B cell (primary cell): ENCODE results near the gene RAE1. TPM values are rescaled to one million over a fixed set of nuclear protein-coding genes. Genes with fewer than 3 reads are reported as not detected.

Source experiments
- ATAC-seq: fragments of 200-7000 bp; cut with Tn5 transposase; one replicate; pipeline ENCODE4 v1.10.0; 2021; ENCODE audit warnings: low read depth, mild to moderate bottlenecking, moderate number of reproducible peaks, moderate library complexity
- CTCF ChIA-PET: fragments of 350-600 bp; sonication (Branson Sonifier 250); formaldehyde crosslinking; loops from one replicate; lab custom pipeline; 2021; ENCODE audit warnings: antibody characterized with exemption, inconsistent platforms; lab: Charles Lee
- POLR2A ChIA-PET: fragments of 350-600 bp; sonication (Branson Sonifier 250); formaldehyde crosslinking; loops from one replicate; lab custom pipeline; 2021; ENCODE audit warnings: antibody characterized with exemption; lab: Charles Lee
- DNase-seq: peaks from one replicate; pipeline ENCODE4 v3.0.0; 2013
- H2AFZ ChIP-seq: 2 replicates; pipeline ENCODE4 v1.6.1; 2012; ENCODE audit warnings: mild to moderate bottlenecking, low read depth, low read length; ENCODE audit not compliant: insufficient read depth, poor library complexity, severe bottlenecking
- H3K27ac ChIP-seq, 2 donors: 1 replicate in 1 of 2; 2 replicates in 1 of 2; pipeline ENCODE4 v1.5.1; 2012 to 2013; ENCODE audit warnings: low read length in 2 of 2, mild to moderate bottlenecking in 2 of 2, moderate library complexity in 1 of 2
- H3K27me3 ChIP-seq, 4 experiments: fragments of 200-600 bp in 1 of 4; sonication (generic) in 1 of 4; replicated peaks in 1 of 4; 1 replicate in 2 of 4; 2 replicates in 2 of 4; pipeline versions ENCODE4 v1.6.1 to v1.7.0; 2013 to 2016; ENCODE audit warnings: low read length in 3 of 4, mild to moderate bottlenecking in 2 of 4, mixed read lengths in 1 of 4, moderate library complexity in 1 of 4; ENCODE audit not compliant: insufficient read depth in 4 of 4, control insufficient read depth in 3 of 4; ENCODE audit errors: control extremely low read depth in 1 of 4
- H3K36me3 ChIP-seq, 2 experiments: replicated peaks in 1 of 2; 1 replicate in 1 of 2; 2 replicates in 1 of 2; pipeline versions ENCODE4 v1.6.1 to v1.7.1; 2013; ENCODE audit warnings: low read length in 1 of 2; ENCODE audit not compliant: insufficient read depth in 2 of 2, control insufficient read depth in 1 of 2; ENCODE audit errors: control extremely low read depth in 1 of 2, extremely low read depth in 1 of 2
- H3K4me1 ChIP-seq, 2 donors: fragments of 200-600 bp in 1 of 2; sonication (generic) in 1 of 2; 1 replicate in 1 of 2; 2 replicates in 1 of 2; pipeline versions ENCODE4 v1.5.1 to v1.6.1; 2013 to 2017; ENCODE audit warnings: low read length in 2 of 2; ENCODE audit not compliant: control insufficient read depth in 2 of 2, insufficient read depth in 2 of 2
- H3K4me2 ChIP-seq: replicated peaks from 2 replicates; pipeline ENCODE3; 2012; ENCODE audit warnings: mild to moderate bottlenecking, low read depth, low read length; ENCODE audit not compliant: poor library complexity, severe bottlenecking
- H3K4me3 ChIP-seq, 5 experiments: fragments of 200-600 bp in 1 of 5; sonication (generic) in 1 of 5; 1 replicate in 3 of 5; 2 replicates in 2 of 5; pipeline versions ENCODE4 v1.5.1 to v1.7.0; 2011 to 2016; ENCODE audit warnings: low read length in 4 of 5, mild to moderate bottlenecking in 4 of 5, low read depth in 2 of 5, control low read depth in 1 of 5, moderate library complexity in 1 of 5; ENCODE audit not compliant: insufficient read depth in 1 of 5; ENCODE audit errors: control extremely low read depth in 1 of 5, extremely low read depth in 1 of 5
- H3K79me2 ChIP-seq: fragments of 200-600 bp; sonication (generic); one replicate; pipeline ENCODE4 v1.6.0; 2016; ENCODE audit warnings: low read length; ENCODE audit not compliant: control insufficient read depth, insufficient read depth
- H3K9ac ChIP-seq: fragments of 200-600 bp; sonication (generic); 2 replicates; pipeline ENCODE4 v1.6.1; 2017; ENCODE audit warnings: mild to moderate bottlenecking, low read length, moderate library complexity
- H3K9me3 ChIP-seq, 3 donors: one replicate each; pipeline versions ENCODE4 v1.6.1 to v1.7.1; 2013; ENCODE audit warnings: low read length in 2 of 3; ENCODE audit not compliant: control insufficient read depth in 2 of 3, insufficient read depth in 1 of 3; ENCODE audit errors: control extremely low read depth in 1 of 3
- H4K20me1 ChIP-seq: 2 replicates; pipeline ENCODE4 v1.6.0; 2012; ENCODE audit warnings: mild to moderate bottlenecking, low read length; ENCODE audit not compliant: insufficient read depth, control insufficient read depth, poor library complexity, severe bottlenecking
- H3K27ac Mint-ChIP-seq: one replicate; pipeline ENCODE4 v1.8.0; 2021; ENCODE audit warnings: mixed read lengths
- H3K27me3 Mint-ChIP-seq: one replicate; pipeline ENCODE4 v1.8.0; 2021; ENCODE audit warnings: mixed read lengths
- H3K4me1 Mint-ChIP-seq: one replicate; pipeline ENCODE4 v1.8.0; 2021; ENCODE audit warnings: mixed read lengths
- H3K4me3 Mint-ChIP-seq: one replicate; pipeline ENCODE4 v1.8.0; 2021; ENCODE audit warnings: mixed read lengths
- H3K9me3 Mint-ChIP-seq: one replicate; pipeline ENCODE4 v1.8.0; 2022; ENCODE audit warnings: mixed read lengths; ENCODE audit not compliant: insufficient read depth
- EZH2 ChIP-seq: IDR thresholded peaks from 2 replicates; pipeline ENCODE4 v1.6.1; 2012; ENCODE audit warnings: borderline replicate concordance, low read depth, mild to moderate bottlenecking, moderate library complexity, low read length; ENCODE audit not compliant: insufficient read depth, poor library complexity, severe bottlenecking
- WGBS: methylation state at CpG from one replicate; pipeline ENCODE4 v1.1.5; 2013; ENCODE audit warnings: missing lambda C conversion rate; ENCODE audit not compliant: insufficient coverage; 5-methylcytosine and 5-hydroxymethylcytosine counted together
- intact Hi-C: fragments of 100-400 bp; cut with micrococcal nuclease; formaldehyde crosslinking; loops from one replicate; pipeline ENCODE4 v1.10.0; 2022
- polyA plus RNA-seq: library from polyadenylated mRNA; depleted of rRNA; stranded (reverse); fragments of >200 nt; gene quantifications from 2 replicates; pipeline ENCODE4 v1.2.3, GENCODE V29; 2012
- total RNA-seq, 2 donors: library from RNA; stranded (reverse); fragments of 120-200 nt in 1 of 2; gene quantifications; 1 replicate in 1 of 2; 2 replicates in 1 of 2; pipeline versions ENCODE4 v1.2.3 to v1.2.4, GENCODE V29; 2013 to 2022
- TF ChIP-seq, protein P1 (sequence below): fragments of 200-600 bp; IDR thresholded peaks from one replicate; pipeline ENCODE4 v1.8.0; 2022; ENCODE audit warnings: antibody characterized with exemption, mild to moderate bottlenecking

Gene RAE1
- total and polyA plus RNA-seq, 2 donors (not counting 1 experiment from before 2014, with no cell fraction given), result 32.6 to 33.3 TPM

DNA sequence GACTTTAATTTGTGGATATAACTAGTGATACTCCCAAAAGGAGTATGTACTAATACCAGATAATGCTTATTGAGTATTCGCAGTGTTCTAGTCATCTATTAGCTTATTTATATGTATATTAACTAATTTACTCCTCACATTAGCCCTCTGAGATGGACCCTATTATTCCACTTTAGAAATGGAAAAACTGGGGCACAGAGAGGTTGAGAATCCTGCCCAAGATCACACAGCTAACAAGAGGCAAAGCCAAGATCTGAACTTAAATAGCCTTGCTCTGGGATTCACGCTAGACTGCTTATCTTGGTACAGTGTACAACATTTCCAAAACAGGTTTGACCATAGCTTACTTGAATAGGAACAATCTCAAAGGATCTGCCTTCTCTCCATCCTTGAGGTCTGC, 29.9 kb upstream of the RAE1 start:
- Mint-ChIP-seq H3K4me1 (no peaks in the 10 kb centered on the region), H3K27ac (no peak overlapping the region), H3K4me3 (no peak overlapping the region), H3K9me3 (no peaks in the 10 kb centered on the region), H3K27me3 (peaks cover 55% of the 10 kb centered on the region)
- ATAC-seq, result no peak
- no peak overlapping the region for H3K9ac ChIP-seq
- no peak overlapping the region for H3K4me3 ChIP-seq
- CTCF ChIA-PET, result interaction anchor here (0.9 to 1.0 kb wide), 2 partner anchors 9 to 25 kb away, joined by 3 read pairs; no protein-coding TSS in a partner anchor
- H3K4me2 ChIP-seq, result no peak overlapping the region
- no peaks in the 10 kb centered on the region for H3K36me3 ChIP-seq
- H3K4me1 ChIP-seq, result no peaks in the 10 kb centered on the region
- intact Hi-C loops, result no loop called here
- 100% methylated on average over 1 of the region's 2 CpGs for WGBS
- no peaks in the 10 kb centered on the region for H4K20me1 ChIP-seq
- no peaks in the 10 kb centered on the region for H3K9me3 ChIP-seq
- TF ChIP-seq EZH2, result no peak
- TF ChIP-seq, protein P1, sequence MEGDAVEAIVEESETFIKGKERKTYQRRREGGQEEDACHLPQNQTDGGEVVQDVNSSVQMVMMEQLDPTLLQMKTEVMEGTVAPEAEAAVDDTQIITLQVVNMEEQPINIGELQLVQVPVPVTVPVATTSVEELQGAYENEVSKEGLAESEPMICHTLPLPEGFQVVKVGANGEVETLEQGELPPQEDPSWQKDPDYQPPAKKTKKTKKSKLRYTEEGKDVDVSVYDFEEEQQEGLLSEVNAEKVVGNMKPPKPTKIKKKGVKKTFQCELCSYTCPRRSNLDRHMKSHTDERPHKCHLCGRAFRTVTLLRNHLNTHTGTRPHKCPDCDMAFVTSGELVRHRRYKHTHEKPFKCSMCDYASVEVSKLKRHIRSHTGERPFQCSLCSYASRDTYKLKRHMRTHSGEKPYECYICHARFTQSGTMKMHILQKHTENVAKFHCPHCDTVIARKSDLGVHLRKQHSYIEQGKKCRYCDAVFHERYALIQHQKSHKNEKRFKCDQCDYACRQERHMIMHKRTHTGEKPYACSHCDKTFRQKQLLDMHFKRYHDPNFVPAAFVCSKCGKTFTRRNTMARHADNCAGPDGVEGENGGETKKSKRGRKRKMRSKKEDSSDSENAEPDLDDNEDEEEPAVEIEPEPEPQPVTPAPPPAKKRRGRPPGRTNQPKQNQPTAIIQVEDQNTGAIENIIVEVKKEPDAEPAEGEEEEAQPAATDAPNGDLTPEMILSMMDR, result no peak
- POLR2A ChIA-PET, result no interaction called here
- no peak overlapping the region for H3K27ac ChIP-seq
- no peak overlapping the region for H2AFZ ChIP-seq
- peaks cover 0 to 18% (median 7%) of the 10 kb centered on the region in 4 experiments for H3K27me3 ChIP-seq
- DNase-seq, result no peak
- H3K79me2 ChIP-seq, result no peaks in the 10 kb centered on the region

DNA sequence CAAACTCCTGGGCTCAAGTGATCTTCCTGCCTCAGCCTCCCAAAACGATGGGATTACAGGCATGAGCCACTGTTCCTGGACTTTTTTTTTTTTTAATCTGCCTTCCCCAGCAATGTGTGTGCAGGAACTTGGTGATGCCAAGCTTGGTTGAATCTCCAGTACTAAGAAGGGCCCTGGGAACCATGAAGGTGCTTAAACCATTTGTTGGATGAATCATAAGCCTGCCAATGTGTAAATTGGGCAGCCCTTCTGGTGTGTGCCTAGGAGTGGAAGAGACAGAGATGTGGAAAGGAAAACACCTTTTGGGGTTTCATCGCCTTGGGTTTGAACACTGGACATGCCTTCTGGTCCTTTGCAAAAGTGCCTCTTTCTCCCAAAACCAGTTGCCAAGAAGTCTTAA, 28.6 kb upstream of the RAE1 start:
- ATAC-seq, result no peak
- ChIA-PET POLR2A (no interaction called here), CTCF (no interaction called here)
- no peak overlapping the region for H2AFZ ChIP-seq
- Mint-ChIP-seq H3K27me3 (peaks cover 62% of the 10 kb centered on the region), H3K9me3 (no peaks in the 10 kb centered on the region), H3K27ac (no peak overlapping the region), H3K4me3 (no peak overlapping the region), H3K4me1 (no peaks in the 10 kb centered on the region)
- TF ChIP-seq EZH2, result no peak
- TF ChIP-seq, protein P1, result no peak
- no peaks in the 10 kb centered on the region for H3K9me3 ChIP-seq
- H3K4me1 ChIP-seq, result no peaks in the 10 kb centered on the region
- intact Hi-C loops, result no loop called here
- no peak overlapping the region for H3K27ac ChIP-seq
- H3K4me2 ChIP-seq, result no peak overlapping the region
- no peak for DNase-seq
- H4K20me1 ChIP-seq, result no peaks in the 10 kb centered on the region
- no CpG with 5 or more reads among the region's 2 CpGs for WGBS
- H3K9ac ChIP-seq, result no peak overlapping the region
- H3K79me2 ChIP-seq, result no peaks in the 10 kb centered on the region
- no peak overlapping the region for H3K4me3 ChIP-seq
- peaks cover 0 to 18% (median 7%) of the 10 kb centered on the region in 4 experiments for H3K27me3 ChIP-seq
- H3K36me3 ChIP-seq, result no peaks in the 10 kb centered on the region
